Fibroblast of the aortic adventitia (primary cell): ENCODE data around the gene ZNF584. TPM values are rescaled to one million over a fixed set of nuclear protein-coding genes. Genes with fewer than 3 reads are reported as not detected.

ENCODE experiments used
- DNase-seq: peaks from one replicate; pipeline ENCODE4 v3.0.0-alpha.2; 2010; ENCODE audit warnings: low read depth
- H3K4me3 ChIP-seq: 2 replicates; pipeline ENCODE4 v1.5.1; 2011; ENCODE audit warnings: low read depth, mild to moderate bottlenecking, control low read depth, low read length, moderate library complexity
- total RNA-seq: library from RNA; depleted of rRNA; stranded (reverse); fragments of >200 nt; gene quantifications from 2 replicates; pipeline ENCODE4 v1.2.3, GENCODE V29; 2012; ENCODE audit warnings: low replicate concordance
- TF ChIP-seq, protein P1 (sequence below): IDR thresholded peaks from 2 replicates; pipeline ENCODE4 v1.5.1; 2011; ENCODE audit warnings: mild to moderate bottlenecking, low read length, control low read depth, inconsistent platforms; ENCODE audit not compliant: insufficient read depth

ZNF584 gene
- total RNA-seq, 1 donor, result 14.4 TPM

DNA sequence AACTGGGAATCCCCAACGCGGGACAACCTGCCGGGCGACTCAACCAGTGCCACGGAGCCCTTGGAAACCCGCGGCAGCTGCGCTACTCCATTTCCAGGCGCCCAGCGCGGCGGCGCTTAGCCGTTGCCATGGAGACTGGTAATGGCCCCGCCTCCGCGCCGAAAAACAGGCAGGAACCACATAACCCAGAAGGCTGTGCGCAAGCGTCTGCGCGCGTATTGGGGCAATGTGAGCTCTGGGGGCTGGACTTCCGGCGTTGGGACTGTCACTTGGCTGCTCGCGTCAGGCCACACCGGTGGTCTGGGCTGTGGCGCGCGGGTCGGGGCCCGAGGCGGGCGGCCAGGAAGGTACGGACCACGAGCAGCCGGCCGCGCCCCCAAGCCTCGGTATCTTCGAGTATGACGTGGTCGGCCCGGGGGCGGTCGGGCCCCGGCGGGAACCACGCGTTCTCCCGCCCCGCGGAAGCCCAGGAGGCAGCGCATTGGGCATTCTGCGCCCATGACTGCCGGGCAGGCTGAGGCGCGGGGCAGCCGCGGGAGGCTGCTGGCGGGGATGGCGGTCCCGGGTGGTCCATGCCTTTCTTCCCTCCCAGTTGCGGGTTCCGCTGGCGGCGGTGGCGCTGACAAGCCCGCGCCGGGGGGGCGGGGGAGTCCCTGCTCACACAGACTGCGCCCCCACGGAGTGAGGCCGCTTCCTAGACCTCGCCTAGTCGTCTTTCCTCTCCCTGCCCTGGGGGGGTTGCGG, 43.1 kb downstream of the ZNF584 start, which contains the start of gene ZNF324B:
ZNF324B (plus strand) TSS at position 265 of the 744 bp plus-strand sequence. CDS start 2,080 bp downstream, outside the sequence.
- H3K4me3 ChIP-seq, result peak within 1 kb of the TSS; percentile 84
- DNase-seq, result peak; percentile 91
- TF ChIP-seq, protein P1, sequence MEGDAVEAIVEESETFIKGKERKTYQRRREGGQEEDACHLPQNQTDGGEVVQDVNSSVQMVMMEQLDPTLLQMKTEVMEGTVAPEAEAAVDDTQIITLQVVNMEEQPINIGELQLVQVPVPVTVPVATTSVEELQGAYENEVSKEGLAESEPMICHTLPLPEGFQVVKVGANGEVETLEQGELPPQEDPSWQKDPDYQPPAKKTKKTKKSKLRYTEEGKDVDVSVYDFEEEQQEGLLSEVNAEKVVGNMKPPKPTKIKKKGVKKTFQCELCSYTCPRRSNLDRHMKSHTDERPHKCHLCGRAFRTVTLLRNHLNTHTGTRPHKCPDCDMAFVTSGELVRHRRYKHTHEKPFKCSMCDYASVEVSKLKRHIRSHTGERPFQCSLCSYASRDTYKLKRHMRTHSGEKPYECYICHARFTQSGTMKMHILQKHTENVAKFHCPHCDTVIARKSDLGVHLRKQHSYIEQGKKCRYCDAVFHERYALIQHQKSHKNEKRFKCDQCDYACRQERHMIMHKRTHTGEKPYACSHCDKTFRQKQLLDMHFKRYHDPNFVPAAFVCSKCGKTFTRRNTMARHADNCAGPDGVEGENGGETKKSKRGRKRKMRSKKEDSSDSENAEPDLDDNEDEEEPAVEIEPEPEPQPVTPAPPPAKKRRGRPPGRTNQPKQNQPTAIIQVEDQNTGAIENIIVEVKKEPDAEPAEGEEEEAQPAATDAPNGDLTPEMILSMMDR, result no peak

DNA sequence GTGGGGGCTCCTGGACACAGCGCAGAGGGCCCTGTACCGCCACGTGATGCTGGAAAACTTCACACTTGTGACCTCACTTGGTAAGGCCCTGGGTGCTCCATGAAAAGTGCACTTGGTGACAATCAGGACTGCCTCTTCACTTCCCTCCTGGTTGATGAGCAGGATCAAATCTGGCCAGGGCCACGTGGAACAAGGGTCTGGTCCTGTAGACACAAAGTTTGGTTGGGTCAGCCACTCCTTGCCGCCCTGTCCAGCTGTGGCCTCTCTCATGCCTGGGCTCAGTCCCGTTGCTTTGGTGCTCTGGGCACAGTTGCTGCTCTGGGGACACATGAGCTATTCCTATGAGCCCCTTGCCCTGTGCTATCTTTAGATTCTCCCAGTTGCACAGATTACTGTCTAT, 45.3 kb downstream of the ZNF584 start:
- TF ChIP-seq, protein P1, result no peak
- DNase-seq, result no peak
- H3K4me3 ChIP-seq, result no peak overlapping the region

DNA sequence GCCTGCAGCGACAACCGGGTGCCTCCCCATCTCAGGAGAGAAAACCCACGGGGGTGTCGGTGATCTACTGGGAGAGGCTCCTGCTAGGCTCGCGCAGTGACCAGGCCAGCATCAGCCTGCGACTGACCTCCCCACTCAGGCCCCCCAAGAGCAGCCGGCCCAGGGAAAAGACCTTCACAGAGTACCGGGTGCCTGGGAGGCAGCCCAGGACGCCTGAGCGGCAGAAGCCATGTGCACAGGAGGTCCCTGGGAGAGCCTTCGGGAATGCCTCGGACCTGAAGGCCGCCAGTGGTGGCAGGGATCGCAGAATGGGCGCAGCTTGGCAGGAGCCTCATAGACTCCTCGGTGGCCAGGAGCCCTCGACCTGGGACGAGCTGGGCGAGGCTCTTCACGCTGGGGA, 46.9 kb downstream of the ZNF584 start:
- TF ChIP-seq, protein P1, result no peak
- H3K4me3 ChIP-seq, result no peak overlapping the region
- no peak for DNase-seq

DNA sequence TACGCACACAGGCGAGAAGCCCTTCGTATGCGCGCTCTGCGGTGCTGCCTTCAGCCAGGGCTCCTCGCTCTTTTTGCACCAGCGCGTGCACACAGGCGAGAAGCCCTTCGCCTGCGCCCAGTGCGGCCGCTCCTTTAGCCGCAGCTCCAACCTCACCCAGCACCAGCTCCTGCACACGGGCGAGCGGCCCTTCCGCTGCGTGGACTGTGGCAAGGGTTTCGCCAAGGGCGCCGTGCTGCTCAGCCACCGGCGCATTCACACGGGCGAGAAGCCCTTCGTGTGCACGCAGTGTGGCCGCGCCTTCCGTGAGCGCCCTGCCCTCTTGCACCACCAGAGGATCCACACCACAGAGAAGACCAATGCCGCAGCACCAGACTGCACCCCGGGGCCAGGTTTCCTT, 47.7 kb downstream of the ZNF584 start:
- H3K4me3 ChIP-seq, result no peak overlapping the region
- DNase-seq, result no peak
- TF ChIP-seq, protein P1, result no peak

DNA sequence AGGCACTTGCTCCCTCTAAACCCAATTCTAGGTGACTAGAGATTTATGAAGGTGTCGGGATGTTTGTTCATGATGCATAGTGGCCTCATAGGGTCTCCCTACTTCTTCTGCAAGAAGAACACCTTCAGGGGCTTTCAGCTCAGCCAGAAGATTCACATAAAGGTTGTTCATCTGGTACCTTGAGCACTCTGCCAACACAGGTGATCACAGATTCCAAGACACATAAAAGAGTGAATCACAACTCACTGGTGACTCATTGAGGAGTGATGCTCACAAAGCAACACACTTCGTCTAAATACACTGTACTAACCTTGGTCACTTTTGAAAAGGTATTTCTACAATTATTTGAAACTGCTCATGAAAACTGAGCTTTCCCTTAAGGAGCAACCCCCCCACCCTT, 51.6 kb downstream of the ZNF584 start:
- TF ChIP-seq, protein P1, result no peak
- no peak overlapping the region for H3K4me3 ChIP-seq
- DNase-seq, result no peak

DNA sequence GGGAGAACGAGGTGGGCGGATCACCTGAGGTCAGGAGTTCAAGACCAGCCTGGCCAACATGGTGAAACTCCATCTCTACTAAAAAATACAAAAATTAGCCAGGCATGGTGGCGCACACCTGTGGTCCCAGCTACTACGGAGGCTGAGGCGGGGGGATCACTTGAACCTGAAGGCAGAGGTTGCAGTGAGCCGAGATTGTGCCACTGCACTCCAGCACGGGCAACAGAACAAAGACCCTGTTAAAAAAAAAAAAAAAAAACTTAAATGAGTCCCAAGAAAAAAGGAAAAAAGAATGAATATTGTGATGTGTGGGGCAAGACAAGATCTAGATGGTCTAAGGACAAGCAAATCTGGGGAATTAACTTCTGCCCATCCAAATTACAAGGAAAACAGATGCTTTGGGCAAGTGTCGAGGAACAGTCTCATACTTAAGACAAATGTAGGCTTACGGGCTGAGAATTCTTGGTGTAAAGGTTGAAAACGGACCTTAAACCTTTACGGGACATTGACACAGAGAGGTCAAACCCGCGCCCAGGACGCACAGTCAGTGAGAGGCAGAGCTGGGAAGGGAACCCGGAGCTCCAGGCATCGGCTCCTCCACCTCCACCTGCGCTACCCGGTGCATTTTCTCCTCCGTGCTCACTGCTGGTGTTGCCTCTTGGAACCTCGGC, 57.8 kb downstream of the ZNF584 start:
- TF ChIP-seq, protein P1, result no peak
- DNase-seq, result no peak
- peak overlapping the region; percentile 86 for H3K4me3 ChIP-seq
